DOHH2 (cell line): ENCODE results near the gene B4GALT5.
A peak's percentile ranks its signal among the peaks of the same experiment; 100 is the strongest.

ENCODE experiments used
- H3F3A ChIP-seq: fragments of 200-600 bp; sonication (generic), shearing (Covaris generic); 2 replicates; pipeline ENCODE4 v1.6.0; 2016; ENCODE audit warnings: antibody characterized with exemption, mild to moderate bottlenecking; ENCODE audit not compliant: control insufficient read depth, insufficient read depth
- H3K27ac ChIP-seq: fragments of 200-600 bp; sonication (generic); 2 replicates; pipeline ENCODE4 v1.5.1; 2014; ENCODE audit warnings: low read depth, mild to moderate bottlenecking, low read length, moderate library complexity
- H3K27me3 ChIP-seq: fragments of 200-600 bp; sonication (generic); 2 replicates; pipeline ENCODE4 v1.6.1; 2014; ENCODE audit warnings: mild to moderate bottlenecking, low read length, mixed read lengths; ENCODE audit not compliant: control insufficient read depth
- H3K36me3 ChIP-seq: fragments of 200-600 bp; sonication (generic); 2 replicates; pipeline ENCODE4 v1.6.1; 2014; ENCODE audit warnings: mild to moderate bottlenecking, low read length, moderate library complexity, mixed read lengths; ENCODE audit not compliant: control insufficient read depth
- H3K4me1 ChIP-seq: fragments of 200-600 bp; sonication (generic); 2 replicates; pipeline ENCODE4 v1.6.1; 2014; ENCODE audit warnings: mild to moderate bottlenecking, low read length, mixed read lengths; ENCODE audit not compliant: control insufficient read depth
- H3K4me2 ChIP-seq: fragments of 200-600 bp; sonication (generic); 2 replicates; pipeline ENCODE4 v1.6.0; 2014; ENCODE audit warnings: mild to moderate bottlenecking, low read length, moderate library complexity
- H3K4me3 ChIP-seq: fragments of 200-600 bp; sonication (generic); 2 replicates; pipeline ENCODE4 v1.5.1; 2014; ENCODE audit warnings: mild to moderate bottlenecking, low read length, mixed read lengths
- H3K79me2 ChIP-seq: fragments of 200-600 bp; sonication (generic); 2 replicates; pipeline ENCODE4 v1.6.1; 2014; ENCODE audit warnings: mild to moderate bottlenecking, low read length, mixed read lengths; ENCODE audit not compliant: control insufficient read depth
- H3K9me2 ChIP-seq: fragments of 200-600 bp; sonication (generic); replicated peaks from 2 replicates; pipeline ENCODE4 v1.6.1; 2014; ENCODE audit warnings: mild to moderate bottlenecking, low read length, mixed read lengths; ENCODE audit not compliant: control insufficient read depth
- H3K9me3 ChIP-seq: fragments of 200-600 bp; sonication (generic); 2 replicates; pipeline ENCODE4 v1.6.1; 2014; ENCODE audit warnings: antibody characterized with exemption, low read length, mixed read lengths; ENCODE audit not compliant: control insufficient read depth, insufficient read depth
- H4K20me1 ChIP-seq: fragments of 200-600 bp; sonication (generic); 2 replicates; pipeline ENCODE4 v1.6.0; 2014; ENCODE audit warnings: low read depth, mild to moderate bottlenecking, antibody characterized with exemption, low read length, moderate library complexity; ENCODE audit not compliant: control insufficient read depth, insufficient read depth
- CTCF ChIP-seq: fragments of 200-600 bp; sonication (generic); IDR thresholded peaks from one replicate; pipeline ENCODE4 v1.5.1; 2014; ENCODE audit warnings: antibody characterized with exemption, mild to moderate bottlenecking, low read depth, low read length; ENCODE audit not compliant: poor library complexity, severe bottlenecking
- EZH2phosphoT487 ChIP-seq: fragments of 200-600 bp; sonication (generic); IDR thresholded peaks from 2 replicates; pipeline ENCODE4 v1.6.1; 2017; ENCODE audit warnings: borderline replicate concordance, mild to moderate bottlenecking, antibody characterized with exemption, low read length, moderate library complexity, mixed read lengths

Gene B4GALT5

GRCh38 chr20:49696594-49696993, 17.1 kb downstream of the B4GALT5 start:
- Histone ChIP-seq H3K4me1 (peaks cover 88% of the 10 kb centered on the region), H4K20me1 (peaks cover 41% of the 10 kb centered on the region), H3K4me2 (no peak overlapping the region)

GRCh38 chr20:49695830-49696229, 17.8 kb downstream of the B4GALT5 start:
- H3K4me1 ChIP-seq: peaks cover 80% of the 10 kb centered on the region
- peaks cover 100% of the 10 kb centered on the region for H3K79me2 ChIP-seq
- no peaks in the 10 kb centered on the region for H3K9me3 ChIP-seq
- no peak overlapping the region for H3K4me3 ChIP-seq
- no peak for TF ChIP-seq CTCF
- no peak overlapping the region for H3K4me2 ChIP-seq
- H4K20me1 ChIP-seq: peaks cover 38% of the 10 kb centered on the region
- H3K27ac ChIP-seq: no peak overlapping the region
- no peaks in the 10 kb centered on the region for H3F3A ChIP-seq
- H3K9me2 ChIP-seq: no peaks in the 10 kb centered on the region
- H3K27me3 ChIP-seq: no peaks in the 10 kb centered on the region
- no peaks in the 10 kb centered on the region for H3K36me3 ChIP-seq

More at GRCh38 chr20:49696594-49696993, 17.1 kb downstream of the B4GALT5 start:
- H3K79me2 ChIP-seq: peaks cover 100% of the 10 kb centered on the region
- H3F3A ChIP-seq: no peaks in the 10 kb centered on the region
- H3K27me3 ChIP-seq: no peaks in the 10 kb centered on the region
- no peaks in the 10 kb centered on the region for H3K9me3 ChIP-seq
- H3K4me3 ChIP-seq: no peak overlapping the region
- H3K27ac ChIP-seq: no peak overlapping the region
- no peaks in the 10 kb centered on the region for H3K9me2 ChIP-seq
- H3K36me3 ChIP-seq: no peaks in the 10 kb centered on the region
- no peak for TF ChIP-seq EZH2phosphoT487

GRCh38 chr20:49694450-49695071, 19.1 kb downstream of the B4GALT5 start:
- Histone ChIP-seq H3K9me2 (no peaks in the 10 kb centered on the region), H3K4me3 (no peak overlapping the region), H3K79me2 (peaks cover 100% of the 10 kb centered on the region), H3K27me3 (no peaks in the 10 kb centered on the region), H3K4me2 (peak overlapping the region; percentile 46), H3K9me3 (no peaks in the 10 kb centered on the region), H3F3A (no peaks in the 10 kb centered on the region), H3K36me3 (no peaks in the 10 kb centered on the region; the same call in 1 of the 2 replicates), H4K20me1 (peaks cover 34% of the 10 kb centered on the region), H3K27ac (no peak overlapping the region), H3K4me1 (peaks cover 70% of the 10 kb centered on the region)
- TF ChIP-seq CTCF: no peak
- TF ChIP-seq EZH2phosphoT487: no peak

- Histone ChIP-seq H3K9me2 (no peaks in the 10 kb centered on the region), H3K4me2 (peak overlapping the region; percentile 46), H3K79me2 (peaks cover 100% of the 10 kb centered on the region), H3K9me3 (no peaks in the 10 kb centered on the region), H4K20me1 (peaks cover 33% of the 10 kb centered on the region), H3K36me3 (no peaks in the 10 kb centered on the region; the same call in 1 of the 2 replicates), H3F3A (no peaks in the 10 kb centered on the region), H3K27ac (no peak overlapping the region), H3K4me1 (peaks cover 68% of the 10 kb centered on the region), H3K27me3 (no peaks in the 10 kb centered on the region), H3K4me3 (no peak overlapping the region)
- TF ChIP-seq CTCF (no peak), EZH2phosphoT487 (no peak)
These were observed 20.1 kb downstream of the B4GALT5 start for GRCh38 chr20:49693435-49694171.
